GM19324 (cell line): ENCODE measurements around the gene CCDC88A.
"Not testable (repeated sequence)": the region's sequence is repeated elsewhere in the genome, so short reads cannot be mapped to it uniquely, and the experiment has no call there.

Source experiments
- ATAC-seq: cut with Tn5 transposase; IDR thresholded peaks from one replicate; pipeline ENCODE4 v1.9.1; 2021; ENCODE audit warnings: mild to moderate bottlenecking, moderate library complexity; ENCODE audit not compliant: unreplicated experiment, low FRiP score

Gene CCDC88A

DNA sequence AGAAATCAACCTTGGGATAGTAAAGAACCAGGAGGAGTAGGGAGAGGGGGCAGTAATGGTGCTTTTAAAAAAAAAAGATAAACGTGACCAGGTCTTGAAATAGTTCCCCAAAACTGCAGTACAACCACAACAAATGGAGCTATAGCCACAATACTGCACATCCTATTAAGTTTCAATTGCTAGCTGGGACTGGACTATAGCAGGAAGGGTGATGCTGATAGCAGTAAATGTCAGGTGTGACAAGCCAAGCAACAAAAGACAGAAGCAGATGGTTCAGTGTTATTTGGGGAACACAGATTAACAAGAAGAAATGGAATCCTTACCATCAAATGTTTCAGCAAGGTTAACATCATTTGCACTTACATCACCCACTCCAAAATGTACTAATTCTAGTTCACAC, 177.0 kb downstream of the CCDC88A start:
- ATAC-seq, result no peak

DNA sequence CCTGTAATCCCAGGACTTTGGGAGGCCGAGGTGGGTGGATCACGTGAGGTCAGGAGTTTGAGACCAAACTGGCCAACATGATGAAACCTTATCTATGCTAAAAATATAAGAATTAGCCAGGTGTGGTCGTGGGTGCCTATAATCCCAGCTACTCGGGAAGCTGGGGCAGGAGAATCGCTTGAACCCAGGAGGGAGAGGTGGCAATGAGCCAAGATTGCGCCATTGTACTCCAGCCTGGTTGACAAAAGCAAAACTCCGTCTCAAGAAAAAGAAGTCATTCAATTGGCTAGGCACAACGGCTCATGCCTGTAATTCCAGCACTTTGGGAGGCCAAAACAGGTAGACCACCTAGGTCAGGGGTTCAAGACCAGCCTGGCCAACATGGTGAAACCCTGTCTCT, 178.1 kb downstream of the CCDC88A start:
- ATAC-seq, result not testable (repeated sequence)

DNA sequence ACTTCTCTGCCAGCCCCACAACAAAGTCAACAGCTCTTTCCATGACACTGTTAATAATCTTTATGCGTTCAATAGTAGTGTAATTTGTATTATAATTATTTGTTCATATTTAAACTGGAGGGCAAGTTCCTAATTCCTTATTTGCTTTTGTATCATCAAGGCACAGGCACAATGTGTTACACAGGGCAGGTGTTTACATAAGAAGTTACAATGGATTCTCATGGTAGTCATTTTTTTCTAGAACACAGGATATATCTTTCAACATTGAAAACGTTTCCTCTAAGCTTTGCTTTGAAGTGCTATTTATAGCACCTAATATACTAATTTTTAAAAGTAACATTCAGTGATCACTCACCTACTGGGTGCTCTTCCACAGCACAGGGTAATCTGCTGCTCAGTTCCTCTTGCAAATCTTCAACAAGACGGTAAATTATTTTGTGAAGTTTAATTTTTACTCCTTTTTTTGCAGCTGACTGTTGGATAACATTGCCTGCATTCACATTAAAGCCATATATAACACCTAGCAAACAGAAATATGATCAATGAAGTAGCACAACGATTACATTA, 179.9 kb downstream of the CCDC88A start:
- ATAC-seq, result no peak
